ENCODE measurements around the gene NF2.

The NF2 gene

DNA sequence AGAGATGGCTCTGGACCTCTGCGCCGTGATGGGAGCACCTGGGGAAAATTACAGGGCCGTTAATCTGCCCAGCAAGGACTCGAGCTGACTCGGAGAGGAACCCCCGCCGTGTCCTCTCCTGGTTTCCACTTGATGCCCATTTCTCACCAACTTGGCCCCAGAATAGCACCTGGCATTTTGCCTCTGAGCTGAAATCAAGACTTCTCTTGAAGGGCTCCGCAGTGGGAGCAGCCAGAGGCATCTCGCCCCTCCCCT lies 97.4 kb downstream of the NF2 start:
- DNase-seq (ENCODE audit: low read depth in 2 of 3, low spot score in 2 of 3): no peak

DNA sequence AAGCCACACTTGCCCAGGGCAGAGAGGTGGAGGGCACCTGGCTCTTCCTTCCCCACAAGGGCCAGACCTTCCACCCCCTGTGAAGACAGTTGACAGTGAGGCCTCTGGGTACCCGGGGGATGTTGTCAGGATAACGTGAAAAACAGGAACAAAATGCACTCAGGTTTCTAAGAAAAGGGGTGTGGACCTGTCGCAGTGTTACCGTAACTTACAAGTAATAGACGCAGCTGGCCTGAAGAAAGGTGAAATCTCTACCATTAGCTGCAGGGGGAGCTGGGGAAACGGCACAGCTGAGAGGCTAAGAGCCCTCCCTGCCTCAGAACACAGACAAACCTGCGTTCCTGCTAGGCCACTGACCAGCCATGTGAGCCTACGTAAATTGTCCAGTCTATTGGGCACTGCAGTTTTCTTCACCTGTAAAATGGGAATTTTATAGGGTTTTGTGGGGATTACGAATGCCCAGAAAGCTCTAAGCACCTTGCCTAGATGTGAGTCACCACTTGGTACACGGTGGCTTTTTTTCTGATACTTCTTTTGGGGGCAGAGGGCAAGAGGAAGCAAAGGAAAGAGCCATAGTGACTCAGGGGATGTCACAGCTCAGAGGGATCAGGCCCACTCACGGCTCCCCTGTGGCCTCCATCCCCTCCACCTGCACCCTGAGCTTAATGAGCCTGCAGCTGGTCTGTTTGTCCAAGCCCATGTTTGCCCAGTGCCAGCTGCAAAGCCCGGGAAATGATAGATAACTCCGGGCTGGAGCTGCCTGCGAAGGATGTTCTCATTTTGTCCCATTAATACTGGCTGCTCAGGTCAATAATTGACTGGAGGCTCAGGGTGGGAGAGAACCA lies 97.9 kb downstream of the NF2 start:
- no peak for DNase-seq (ENCODE audit: low read depth in 2 of 3, low spot score in 2 of 3)

- no peak for DNase-seq (ENCODE audit: low read depth in 2 of 3, low spot score in 2 of 3)
Measured at GRCh38 chr22:29702000-29702930, 98.8 kb downstream of the NF2 start.

DNA sequence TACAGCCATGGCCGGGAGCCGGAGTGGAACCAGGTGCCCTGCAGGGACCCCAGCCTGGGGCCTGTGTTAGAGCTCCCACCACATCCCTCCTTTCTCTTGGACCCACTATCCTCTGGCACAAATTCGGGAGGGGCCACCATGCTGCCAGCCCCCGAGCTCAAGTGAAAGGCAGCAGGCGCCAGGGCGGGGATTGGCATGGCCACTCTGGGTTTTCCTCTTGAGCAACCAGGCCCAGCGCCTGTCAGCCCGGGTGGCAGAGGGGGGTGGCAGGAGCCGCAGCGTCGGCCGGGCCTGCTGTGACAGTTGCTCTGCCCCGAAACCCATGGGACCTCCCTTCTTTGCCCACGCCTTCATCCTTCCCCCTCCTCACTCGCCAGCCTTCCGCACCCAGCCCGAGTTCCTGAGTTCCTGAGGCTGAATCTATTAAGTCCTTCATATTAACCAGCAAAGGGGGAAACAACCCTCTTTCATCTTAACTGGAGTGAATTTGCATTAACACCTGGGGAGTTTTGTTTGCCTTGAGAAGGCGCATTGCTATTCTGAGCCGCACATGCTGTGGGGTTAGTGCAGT lies 99.6 kb downstream of the NF2 start:
- no peak for DNase-seq (ENCODE audit: low read depth in 2 of 3, low spot score in 2 of 3)

GRCh38 chr22:29703569-29704195 lies 100.2 kb downstream of the NF2 start:
- no peak for DNase-seq (ENCODE audit: low read depth in 2 of 3, low spot score in 2 of 3)

DNA sequence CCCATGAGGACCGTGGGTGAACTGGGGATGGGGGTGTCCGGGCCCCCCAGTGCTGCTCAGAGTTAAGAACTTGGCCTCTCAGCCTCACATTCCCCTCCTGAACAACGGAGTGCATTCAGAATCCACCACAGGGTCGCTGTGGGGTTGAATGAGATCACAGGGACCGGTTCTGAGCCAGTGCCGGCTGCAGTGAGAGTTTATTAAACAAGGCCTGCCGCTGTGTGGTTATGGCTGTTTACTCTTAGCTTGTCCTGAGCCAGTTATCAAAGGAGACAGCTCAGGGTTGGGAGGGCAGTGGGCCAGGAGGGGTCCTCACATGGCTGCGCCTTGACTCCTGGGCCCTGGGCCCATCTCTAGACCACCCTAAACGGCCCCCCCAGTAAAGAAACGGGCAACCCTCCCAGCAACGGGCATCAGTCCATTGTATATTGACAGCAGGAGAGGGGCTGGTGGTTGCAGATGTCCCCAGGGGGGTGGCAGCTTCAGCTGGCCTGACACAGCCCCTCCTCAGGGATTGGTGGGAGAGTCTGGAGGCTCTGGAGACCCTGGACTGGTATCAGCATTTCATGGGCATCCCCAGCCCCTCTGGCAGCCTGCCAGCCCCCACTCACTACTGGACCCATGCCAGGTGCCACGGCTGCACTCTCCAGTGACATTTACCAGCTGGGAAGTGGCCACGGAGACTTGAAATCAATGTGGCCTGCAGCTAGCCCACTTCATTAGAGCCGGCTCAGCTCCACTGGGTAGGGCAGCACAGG lies 101.3 kb downstream of the NF2 start:
- DNase-seq (ENCODE audit: low read depth in 2 of 3, low spot score in 2 of 3): no peak

DNA sequence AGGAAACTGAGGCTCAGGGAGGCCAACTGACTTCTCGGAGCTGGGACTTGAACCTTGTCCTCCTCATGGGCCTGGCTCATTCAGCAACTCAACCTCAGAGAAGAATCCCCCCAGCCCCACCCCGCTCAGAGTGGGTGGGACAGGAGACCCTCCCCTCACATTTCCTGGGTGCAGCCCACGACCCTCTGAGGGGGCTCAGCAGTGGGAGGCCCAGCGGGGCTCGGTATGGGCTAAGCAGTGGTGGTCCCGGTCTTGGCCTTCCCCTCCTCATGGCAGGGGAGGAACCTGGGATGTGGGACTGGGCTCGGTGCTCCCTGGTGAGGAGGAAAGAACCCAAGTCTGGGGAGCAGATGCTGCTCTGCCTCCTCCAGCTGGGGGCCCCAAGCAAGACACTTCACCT lies 102.2 kb downstream of the NF2 start:
- DNase-seq (ENCODE audit: low read depth in 2 of 3, low spot score in 2 of 3): no peak

- DNase-seq (ENCODE audit: low read depth in 2 of 3, low spot score in 2 of 3): no peak
Measured at GRCh38 chr22:29706486-29706885, 103.1 kb downstream of the NF2 start.

DNA sequence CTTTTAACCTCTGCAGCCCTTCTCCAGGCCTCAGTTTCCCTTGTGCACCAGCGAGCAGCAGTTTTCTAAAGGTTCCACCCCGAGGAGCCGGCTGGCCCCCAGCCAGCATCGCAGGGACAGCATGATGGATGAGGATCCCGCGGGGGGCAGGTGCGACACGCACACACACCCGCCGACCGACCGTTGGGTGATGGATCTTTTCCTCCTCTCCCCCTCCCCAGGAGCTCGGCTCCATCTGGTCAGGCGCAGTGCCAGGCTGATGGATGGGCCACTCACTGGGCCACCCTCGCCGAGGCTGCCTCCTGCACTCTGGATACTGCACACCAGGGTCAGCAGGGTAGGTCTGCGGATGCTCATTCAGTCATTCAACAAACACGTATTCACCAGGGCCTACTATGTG lies 103.6 kb downstream of the NF2 start:
- no peak for DNase-seq (ENCODE audit: low read depth in 2 of 3, low spot score in 2 of 3)

GRCh38 chr22:29707471-29707870 lies 104.0 kb downstream of the NF2 start:
- no peak for DNase-seq (ENCODE audit: low read depth in 2 of 3, low spot score in 2 of 3)

GRCh38 chr22:29710193-29710592 lies 106.8 kb downstream of the NF2 start:
- no peak for DNase-seq (ENCODE audit: low read depth in 2 of 3, low spot score in 2 of 3)

GRCh38 chr22:29710922-29711593 lies 107.6 kb downstream of the NF2 start:
- DNase-seq (ENCODE audit: low read depth in 2 of 3, low spot score in 2 of 3): no peak

GRCh38 chr22:29712119-29712518 lies 108.7 kb downstream of the NF2 start:
- no peak for DNase-seq (ENCODE audit: low read depth in 2 of 3, low spot score in 2 of 3)

- DNase-seq (ENCODE audit: low read depth in 2 of 3, low spot score in 2 of 3): no peak
Measured at GRCh38 chr22:29713156-29713727, 109.8 kb downstream of the NF2 start.

GRCh38 chr22:29715240-29715639 lies 111.8 kb downstream of the NF2 start:
- no peak for DNase-seq (ENCODE audit: low read depth in 2 of 3, low spot score in 2 of 3)

- DNase-seq (ENCODE audit: low read depth in 2 of 3, low spot score in 2 of 3): no peak
Measured at GRCh38 chr22:29715705-29716104, 112.3 kb downstream of the NF2 start.

DNA sequence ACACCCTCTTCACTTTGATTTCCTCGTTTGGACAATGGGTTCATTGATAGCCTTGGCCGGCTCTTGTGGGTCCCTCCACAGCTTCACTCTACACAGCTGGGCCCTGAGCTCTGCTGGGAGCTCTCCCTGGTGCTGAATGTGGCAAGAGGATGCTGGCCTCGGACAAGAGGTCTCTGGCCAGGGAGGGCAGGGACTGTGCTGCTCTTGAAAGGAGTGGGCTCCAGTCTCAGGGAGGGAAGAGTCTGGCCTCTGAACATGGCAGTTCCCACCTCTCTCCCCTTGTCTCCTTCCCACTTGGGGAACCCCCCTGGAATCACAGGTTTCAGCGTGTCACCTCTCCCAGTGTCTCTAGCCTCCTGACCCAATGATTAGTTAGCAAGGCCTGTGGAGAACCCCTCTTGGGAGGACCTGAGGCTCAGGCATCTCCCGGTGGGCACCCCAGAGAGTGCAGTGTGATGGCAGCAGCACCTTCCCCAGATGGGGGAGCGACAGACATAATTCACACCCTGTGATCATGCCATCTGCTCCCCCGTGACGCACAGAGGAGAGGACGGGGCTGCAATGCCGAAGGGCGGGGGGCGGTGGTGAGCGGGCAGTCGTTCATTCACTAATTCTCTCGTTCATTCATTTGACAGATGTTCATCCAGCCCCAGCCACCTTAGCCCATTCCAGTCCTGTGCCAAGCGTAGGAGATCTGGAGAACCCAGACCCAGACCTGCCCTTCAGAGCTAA lies 113.5 kb downstream of the NF2 start:
- no peak for DNase-seq (ENCODE audit: low read depth in 2 of 3, low spot score in 2 of 3)

DNA sequence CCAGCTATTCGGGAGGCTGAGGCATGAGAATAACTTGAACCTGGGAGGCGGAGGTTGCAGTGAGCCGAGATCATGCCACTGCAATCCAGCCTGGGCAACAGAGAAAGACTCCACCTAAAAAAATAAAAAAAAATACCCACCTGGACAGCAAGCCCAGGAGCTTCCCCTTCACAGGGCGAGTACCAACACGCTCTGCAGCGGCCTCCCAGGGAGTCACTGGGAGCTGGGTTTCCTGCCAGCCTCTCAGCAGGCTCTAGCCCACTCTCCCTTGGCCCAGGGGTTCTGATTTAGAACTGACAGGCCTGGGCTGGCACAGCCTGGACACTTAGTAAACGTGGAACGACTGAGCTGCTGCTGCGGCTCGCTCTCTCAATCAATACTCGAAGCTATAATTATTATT lies 114.4 kb downstream of the NF2 start:
- DNase-seq (ENCODE audit: low read depth in 2 of 3, low spot score in 2 of 3): no peak
